ENCODE results near the gene MRGPRF.

The MRGPRF gene

GRCh38 chr11:68979931-68980775 is 32.9 kb downstream of the MRGPRF start:
- H3K4me1 ChIP-seq, result peaks cover 5% of the 10 kb centered on the region; the same call in 1 of the 2 replicates
- DNase-seq, result no peak
- no peaks in the 10 kb centered on the region for H3K36me3 ChIP-seq
- no peak for TF ChIP-seq CTCF (IDR thresholded peaks at IDR 0.05; ENCODE audit: low read depth, low read length)
- no peaks in the 10 kb centered on the region for H3K27me3 ChIP-seq
- H3K9me3 ChIP-seq, result no peaks in the 10 kb centered on the region
- H3K4me3 ChIP-seq (ENCODE audit: low read depth, low read length), result no peak overlapping the region

DNA sequence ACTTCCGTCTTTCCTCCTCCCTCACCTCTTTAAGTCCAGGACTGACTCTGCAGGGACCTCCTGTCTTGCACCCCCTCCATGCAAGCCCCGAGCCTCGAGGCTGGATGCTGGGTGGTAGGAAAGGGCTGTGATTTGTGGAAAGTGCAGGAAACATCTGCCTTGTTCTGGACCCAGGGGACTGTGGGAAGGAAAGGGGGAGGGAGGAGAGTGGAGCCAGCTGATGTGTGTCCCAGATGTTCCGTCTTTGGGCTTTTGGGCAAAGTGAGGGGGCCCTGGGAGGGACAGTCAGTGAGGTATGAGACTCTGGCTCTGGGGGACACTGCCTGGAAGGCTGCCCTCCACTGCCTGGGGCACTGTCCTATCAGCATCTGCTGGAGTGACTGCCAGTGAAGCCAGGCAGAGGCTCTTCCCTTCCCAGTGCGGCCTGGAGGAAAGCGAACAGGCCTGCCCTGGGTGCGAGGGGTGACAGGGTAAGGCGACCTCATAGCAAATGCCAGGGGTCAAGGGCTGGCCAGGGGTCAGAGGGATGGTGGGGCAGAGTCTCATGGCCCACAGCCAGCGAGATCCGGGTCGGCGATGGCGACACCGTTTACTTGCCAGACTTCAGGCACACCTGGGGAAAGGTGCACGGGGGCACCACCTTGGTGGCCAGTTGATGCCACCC is 34.0 kb downstream of the MRGPRF start:
- peaks cover 9% of the 10 kb centered on the region for H3K4me1 ChIP-seq
- TF ChIP-seq CTCF (IDR thresholded peaks at IDR 0.05; ENCODE audit: low read depth, low read length), result no peak
- DNase-seq, result peak; percentile 37

GRCh38 chr11:68978626-68978930 is 34.5 kb downstream of the MRGPRF start:
- H3K36me3 ChIP-seq, result no peaks in the 10 kb centered on the region
- DNase-seq, result no peak
- no peaks in the 10 kb centered on the region; the same call in 1 of the 2 replicates for H3K9me3 ChIP-seq
- no peak for TF ChIP-seq CTCF (IDR thresholded peaks at IDR 0.05; ENCODE audit: low read depth, low read length)
- no peak overlapping the region for H3K4me3 ChIP-seq (ENCODE audit: low read depth, low read length)
- no peaks in the 10 kb centered on the region for H3K27me3 ChIP-seq
- H3K4me1 ChIP-seq, result peaks cover 9% of the 10 kb centered on the region

More for the DNA sequence above, 34.0 kb downstream of the MRGPRF start:
- no peaks in the 10 kb centered on the region for H3K36me3 ChIP-seq
- H3K27me3 ChIP-seq, result no peaks in the 10 kb centered on the region
- no peaks in the 10 kb centered on the region; the same call in 1 of the 2 replicates for H3K9me3 ChIP-seq
- no peak overlapping the region for H3K4me3 ChIP-seq (ENCODE audit: low read depth, low read length)

DNA sequence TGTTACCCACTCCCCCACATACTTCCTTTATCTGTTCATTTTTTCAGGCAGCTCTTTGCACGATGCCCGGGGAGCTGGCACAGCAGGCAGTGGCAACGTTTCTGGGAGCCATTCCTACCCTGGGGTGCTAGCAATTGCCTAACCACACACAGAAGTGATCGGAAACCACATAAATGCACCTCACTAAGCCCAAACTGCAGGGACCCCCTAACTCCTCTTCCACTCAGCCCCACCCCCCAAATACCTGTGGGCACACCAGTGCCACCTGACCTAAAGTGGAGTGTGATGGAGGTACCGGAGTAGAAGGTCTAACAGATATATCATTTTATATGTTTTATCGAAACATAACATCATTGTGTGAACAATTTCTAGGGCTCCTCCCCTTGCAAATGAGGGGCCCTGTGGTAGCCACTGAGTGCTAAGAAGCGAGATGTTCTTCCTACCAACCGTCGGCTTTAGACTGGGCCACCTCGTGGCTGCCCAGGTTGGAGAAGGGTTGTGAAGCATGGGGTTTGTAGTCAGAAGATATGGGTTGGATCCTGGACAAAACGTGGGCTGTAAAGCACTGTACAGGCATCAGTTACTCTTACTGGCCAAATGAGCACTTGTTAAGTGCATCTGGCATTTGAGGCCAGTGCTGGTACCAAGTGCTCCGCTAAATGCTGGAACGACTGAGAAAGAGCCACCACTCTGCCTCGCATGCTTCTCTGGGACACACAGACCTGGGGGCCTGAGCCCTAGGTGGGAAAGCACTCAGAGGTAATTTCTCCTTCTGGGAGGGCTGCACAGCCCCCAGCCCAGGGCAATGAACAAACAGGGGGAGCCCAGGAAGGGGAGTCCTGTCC is 35.0 kb downstream of the MRGPRF start:
- H3K4me3 ChIP-seq (ENCODE audit: low read depth, low read length), result no peak overlapping the region
- peaks cover 9% of the 10 kb centered on the region for H3K4me1 ChIP-seq
- DNase-seq, result no peak
- no peaks in the 10 kb centered on the region for H3K36me3 ChIP-seq
- no peak for TF ChIP-seq CTCF (IDR thresholded peaks at IDR 0.05; ENCODE audit: low read depth, low read length)
- no peaks in the 10 kb centered on the region; the same call in 1 of the 2 replicates for H3K9me3 ChIP-seq
- H3K27me3 ChIP-seq, result no peaks in the 10 kb centered on the region

GRCh38 chr11:68976563-68976962 is 36.5 kb downstream of the MRGPRF start:
- Histone ChIP-seq H3K36me3 (no peaks in the 10 kb centered on the region), H3K4me1 (peaks cover 9% of the 10 kb centered on the region), H3K4me3 (ENCODE audit: low read depth, low read length) (no peak overlapping the region), H3K9me3 (no peaks in the 10 kb centered on the region; the same call in 1 of the 2 replicates), H3K27me3 (no peaks in the 10 kb centered on the region)
- DNase-seq, result no peak
- no peak for TF ChIP-seq CTCF (IDR thresholded peaks at IDR 0.05; ENCODE audit: low read depth, low read length)
